ENCODE measurements around the gene PRLH.

The PRLH gene, protein sequence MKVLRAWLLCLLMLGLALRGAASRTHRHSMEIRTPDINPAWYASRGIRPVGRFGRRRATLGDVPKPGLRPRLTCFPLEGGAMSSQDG

DNA sequence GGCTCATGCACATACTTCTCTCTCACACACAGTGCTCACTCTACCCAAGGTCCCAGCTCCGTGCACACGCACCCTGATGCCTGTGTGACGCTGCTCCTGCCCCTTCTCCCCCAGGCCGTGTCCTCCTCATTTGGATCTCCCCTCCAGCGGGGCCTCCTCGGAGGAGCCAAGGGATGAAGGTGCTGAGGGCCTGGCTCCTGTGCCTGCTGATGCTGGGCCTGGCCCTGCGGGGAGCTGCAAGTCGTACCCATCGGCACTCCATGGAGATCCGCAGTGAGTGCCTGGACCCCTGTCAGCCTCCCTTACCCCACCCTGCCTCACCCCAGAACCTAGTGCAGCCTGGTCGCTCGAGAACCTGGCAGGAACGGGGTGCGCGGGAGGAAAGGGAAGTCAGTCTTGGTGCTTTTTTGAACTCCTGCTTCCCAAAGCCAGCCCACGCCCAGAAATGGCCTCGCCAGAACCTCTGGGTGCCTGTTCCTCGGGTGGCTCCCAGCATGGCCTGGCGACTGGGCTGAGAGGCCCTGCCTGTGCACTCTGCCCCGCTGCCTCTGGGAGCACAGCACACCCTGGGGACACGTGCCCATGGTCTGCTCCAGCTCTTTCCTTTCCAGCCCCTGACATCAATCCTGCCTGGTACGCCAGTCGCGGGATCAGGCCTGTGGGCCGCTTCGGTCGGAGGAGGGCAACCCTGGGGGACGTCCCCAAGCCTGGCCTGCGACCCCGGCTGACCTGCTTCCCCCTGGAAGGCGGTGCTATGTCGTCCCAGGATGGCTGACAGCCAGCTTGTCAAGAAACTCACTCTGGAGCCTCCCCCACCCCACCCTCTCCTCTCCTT, at the start of gene PRLH:
PRLH (plus strand) TSS at position 174 of the 835 bp plus-strand sequence; CDS start at position 174, 0 bp downstream.
- DNase-seq = peak; percentile 9

DNA sequence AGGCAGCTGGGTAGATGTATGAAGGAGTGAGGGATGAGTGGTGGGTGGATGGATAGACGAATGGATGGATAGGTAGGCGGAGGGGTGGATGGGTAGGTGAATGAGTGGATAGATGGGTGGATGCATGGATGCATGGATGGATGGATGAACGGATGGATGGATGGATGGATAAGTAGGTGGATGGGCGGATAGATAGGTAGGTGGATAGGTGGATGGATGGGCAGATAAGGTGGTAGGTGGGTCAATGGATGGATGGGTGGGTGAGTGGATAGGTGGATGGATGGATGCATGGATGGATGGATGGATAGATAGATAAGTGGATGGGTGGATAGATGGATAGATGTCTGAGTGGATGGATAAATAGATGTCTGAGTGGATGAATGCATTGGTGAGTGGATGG, 49.2 kb upstream of the PRLH start:
- no peak for DNase-seq

DNA sequence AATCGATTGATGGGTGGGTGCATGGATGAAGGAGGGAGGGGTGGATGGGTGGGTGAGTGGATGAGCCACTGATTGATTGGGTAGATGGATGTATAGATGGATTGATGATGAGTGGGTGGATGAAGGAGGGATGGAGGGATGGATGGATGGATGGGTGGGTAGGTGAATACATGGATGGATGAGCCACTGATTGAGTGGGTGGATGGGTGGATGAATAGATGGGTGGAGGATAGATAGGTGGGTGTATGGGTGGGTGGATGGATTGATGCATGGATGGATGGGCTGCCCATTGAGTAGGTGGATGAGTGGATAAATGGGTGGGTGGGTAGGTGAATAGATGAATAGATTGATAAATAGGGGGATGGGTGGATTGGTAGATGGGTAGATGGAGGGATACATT, 48.4 kb upstream of the PRLH start:
- no peak for DNase-seq

DNA sequence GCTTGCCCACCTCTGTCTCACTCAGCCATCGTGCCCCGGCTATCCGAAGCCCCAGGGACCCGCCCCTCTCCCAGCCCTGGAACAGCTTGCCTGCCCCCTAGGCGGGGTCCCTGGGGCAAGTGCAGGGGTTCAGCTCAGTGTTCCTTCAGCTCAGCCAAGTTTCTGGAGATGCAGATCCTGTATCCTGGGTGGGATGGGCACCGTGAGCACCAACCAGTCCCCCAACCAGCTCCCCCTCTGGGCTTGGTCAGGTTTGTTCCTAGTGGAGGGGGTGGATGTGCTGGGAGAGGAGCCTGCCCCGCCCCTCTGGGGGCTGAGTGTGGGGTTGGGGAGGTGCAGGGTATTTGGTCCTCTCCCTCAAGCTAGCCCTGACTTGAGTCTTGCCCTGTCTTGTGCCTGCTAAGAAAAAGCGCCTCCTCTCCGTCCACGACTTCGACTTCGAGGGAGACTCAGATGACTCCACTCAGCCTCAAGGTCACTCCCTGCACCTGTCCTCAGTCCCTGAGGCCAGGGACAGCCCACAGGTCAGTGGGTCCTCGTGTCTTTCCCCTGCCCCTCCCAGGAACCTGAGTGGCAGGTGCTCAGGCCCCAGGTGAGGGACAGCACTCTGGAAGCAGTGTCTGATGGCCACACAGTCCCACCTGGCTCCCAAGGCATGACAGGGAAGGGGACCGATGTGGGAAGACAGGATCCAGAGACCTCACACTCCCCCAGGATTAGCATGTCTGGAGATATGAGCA, 46.7 kb upstream of the PRLH start:
- no peak for DNase-seq

DNA sequence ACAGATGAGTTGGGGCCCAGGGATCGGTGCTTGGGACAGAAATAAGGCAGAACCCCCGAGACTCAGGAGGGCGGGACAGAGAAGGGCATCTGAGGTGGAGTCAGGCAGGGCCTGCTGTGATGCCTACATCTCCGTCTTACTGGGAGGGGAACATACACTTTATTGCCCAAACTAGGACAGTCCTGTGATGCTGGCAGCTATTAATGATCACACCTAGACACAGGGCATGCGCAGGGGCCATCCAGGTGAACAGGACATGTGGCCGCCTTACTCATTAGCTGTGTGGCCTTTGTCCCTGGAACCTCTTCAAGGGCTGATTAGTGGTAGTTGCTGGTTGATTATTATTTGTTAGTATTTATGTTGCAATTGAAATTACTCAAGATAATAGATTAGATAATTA, 46.1 kb upstream of the PRLH start:
- DNase-seq = no peak

DNA sequence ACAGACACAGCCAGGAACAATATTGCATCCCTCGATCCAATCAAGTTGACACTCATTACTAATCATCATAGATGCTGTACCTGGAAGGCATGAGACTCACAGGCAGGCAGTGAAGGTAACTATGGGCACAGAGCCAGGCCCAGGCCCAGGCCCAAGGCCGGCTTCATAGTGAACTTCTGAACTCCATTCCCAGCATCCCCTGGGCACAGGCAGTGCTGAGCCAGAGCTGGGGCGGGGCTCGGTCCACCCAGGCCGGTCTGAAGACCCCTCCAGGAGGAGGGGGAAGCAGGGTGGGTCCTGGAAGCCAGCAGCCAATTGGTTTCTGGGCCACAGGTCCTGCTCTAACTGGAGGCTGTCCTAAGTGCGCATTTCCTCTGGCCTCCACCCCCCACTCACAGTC, 41.7 kb upstream of the PRLH start:
- no peak for DNase-seq

DNA sequence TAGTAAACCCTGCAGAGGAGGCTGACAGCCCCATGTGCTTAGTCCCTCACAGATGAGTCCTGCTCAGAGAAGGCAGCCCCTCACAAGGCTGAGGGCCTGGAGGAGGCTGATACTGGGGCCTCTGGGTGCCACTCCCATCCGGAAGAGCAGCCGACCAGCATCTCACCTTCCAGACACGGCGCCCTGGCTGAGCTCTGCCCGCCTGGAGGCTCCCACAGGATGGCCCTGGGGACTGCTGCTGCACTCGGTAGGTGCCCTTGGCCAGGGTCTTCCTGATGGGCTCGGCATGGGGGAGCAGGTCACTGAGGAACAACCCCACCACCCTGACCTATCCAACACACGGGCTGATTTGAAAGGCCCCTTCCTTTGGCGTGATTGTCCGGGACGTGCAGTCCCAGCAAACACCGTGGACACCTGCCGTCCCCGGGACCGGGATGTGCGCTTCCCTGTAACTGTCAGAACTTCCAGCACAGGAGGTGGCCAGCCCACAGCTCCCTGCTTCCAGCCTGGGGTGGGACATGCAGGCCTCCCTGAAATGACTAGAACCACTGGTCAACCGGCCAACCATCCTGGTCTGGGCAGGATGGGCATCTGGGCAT, 40.7 kb upstream of the PRLH start:
- no peak for DNase-seq

DNA sequence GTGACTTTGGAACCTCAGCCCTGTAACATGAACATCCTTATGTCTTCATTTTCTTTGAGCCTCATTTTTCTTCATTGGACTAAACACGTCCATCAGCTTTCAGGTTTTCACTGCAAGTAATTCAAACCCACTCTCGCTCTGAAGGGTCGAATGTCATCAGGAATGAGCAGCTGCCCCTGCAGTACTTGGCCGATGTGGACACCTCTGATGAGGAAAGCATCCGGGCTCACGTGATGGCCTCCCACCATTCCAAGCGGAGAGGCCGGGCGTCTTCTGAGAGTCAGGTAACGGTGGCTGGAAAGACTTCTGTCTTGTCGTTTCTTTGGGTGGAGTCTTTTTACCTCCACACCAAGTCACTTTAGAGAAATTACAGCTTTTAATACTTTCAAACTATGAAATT, 39.1 kb upstream of the PRLH start:
- no peak for DNase-seq

DNA sequence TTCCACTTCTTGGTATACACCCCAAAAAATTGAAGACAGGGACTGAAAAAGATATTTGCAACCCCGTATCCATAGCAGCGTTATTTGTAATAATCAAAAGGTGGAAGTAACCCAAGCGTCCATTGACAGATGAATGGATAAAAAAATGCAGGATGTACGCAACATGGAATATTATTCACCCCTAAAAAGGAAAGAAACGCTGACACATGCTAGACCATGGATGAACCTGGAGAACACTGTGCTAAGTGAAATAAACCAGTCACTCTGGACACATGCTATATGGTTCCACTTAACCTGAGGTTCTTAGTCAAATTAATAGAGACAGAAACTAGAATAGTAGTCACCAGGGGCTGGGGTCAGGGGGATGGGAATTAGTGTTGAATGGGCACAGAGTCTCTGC, 38.6 kb upstream of the PRLH start:
- DNase-seq = no peak

DNA sequence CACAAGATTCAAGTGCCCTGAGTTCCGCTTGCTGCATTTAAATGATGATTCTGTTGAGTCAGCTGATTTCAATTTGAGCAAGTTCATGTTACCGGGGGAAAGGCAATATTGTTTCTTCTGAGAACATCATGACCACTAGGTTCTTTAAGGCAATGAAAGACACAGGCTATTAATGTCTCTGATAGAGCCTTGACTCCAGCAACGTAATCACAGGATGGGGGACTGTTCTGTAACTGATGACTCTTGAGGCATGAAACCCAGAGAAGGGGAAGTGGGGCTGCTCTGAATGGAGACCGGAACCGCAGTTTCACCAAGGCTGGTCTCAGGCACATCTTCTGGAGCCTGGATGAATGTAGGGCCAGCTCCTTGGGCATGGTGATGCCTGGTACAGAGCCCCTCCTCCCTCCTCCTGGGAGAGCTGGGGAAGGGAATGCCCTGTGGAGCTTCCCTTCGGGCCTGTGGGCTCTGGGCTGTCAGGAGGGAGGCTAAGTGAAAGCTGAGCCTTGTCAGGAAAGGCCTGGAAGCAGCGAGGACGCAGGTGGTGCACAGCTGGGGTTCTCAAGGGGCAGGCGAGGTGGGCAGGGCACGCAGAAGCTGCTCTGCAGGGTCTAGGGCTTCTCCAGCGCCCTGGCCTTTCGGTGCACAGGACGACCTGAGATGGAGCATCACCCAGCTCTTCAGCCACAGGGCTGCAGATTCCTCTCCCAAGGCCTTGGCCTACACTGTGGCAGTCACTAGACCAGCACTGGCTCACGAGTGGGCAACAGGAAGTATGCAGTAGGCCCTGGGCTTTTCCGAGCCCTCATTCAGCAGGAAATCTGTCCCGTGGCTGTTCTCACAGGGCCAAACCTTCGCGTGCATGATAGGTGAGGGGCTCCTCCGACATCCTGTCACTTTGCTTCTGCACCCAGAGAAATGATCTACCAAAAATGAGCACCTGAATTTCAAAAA, 36.6 kb upstream of the PRLH start:
- DNase-seq = peak; percentile 95

DNA sequence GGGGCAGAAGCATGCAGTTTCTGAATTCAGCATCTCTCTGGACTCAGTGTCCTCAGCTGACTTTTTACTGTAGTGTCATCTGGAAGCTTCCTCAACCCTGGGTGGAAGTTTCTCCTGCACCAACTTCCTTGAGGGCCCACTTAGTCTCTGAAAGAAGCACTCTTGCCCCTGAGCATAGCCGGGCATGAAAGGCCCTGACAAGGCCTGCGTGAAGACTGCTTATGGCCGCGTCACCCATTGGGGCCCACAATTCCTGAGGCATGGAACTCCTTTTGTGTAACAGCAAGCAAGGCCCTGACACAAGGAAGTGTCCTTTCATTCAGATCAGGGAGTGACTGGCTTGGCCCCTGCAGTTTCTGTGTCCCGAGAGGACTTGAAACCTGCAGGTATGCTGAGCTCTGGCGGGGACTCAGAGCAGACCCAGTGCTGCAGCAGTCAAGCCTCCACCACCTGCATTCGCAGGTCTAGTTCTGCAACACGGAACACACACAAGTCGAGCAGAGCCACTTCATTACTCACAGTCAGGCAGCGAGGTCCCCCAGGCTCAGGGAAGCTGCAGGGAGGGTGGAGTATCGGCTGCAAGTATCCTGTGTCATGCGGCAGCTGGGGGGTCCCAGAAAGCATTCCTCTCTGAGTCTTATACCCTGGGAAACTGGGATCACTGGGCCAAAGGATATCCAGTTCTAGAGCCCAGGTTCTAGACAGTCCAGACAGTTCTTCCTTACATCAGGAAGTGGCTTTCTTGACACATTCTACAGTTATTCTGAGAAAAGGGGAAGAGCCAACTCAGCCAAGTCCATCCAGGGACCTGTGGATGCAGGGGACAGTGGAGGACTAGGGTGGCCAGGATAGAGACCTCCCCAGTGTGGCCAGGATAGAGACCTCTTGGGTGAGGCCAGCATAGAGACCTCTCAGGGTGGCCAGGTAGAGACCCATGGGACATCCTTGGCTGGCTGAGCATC, 35.6 kb upstream of the PRLH start:
- peak; percentile 73 for DNase-seq

DNA sequence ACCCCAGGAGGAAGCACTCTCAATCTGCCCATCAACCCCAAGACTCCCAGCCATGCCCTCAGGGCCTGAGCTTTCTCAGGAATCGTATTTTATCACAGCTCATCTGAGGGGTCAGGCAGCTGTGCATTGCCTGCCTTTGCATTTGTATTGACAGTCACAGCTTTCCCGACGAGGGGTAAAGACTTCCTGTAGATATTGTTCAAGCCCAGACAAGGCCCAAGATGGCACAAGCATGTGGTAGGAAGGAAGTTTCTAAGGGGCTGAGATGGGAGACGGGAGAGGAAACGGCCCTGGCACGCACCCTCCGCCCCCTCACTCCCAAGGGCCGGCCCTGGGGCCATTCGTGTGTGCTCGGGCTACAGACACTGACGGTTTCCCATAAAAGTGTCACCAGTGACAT, 34.2 kb upstream of the PRLH start:
- peak; percentile 87 for DNase-seq

DNA sequence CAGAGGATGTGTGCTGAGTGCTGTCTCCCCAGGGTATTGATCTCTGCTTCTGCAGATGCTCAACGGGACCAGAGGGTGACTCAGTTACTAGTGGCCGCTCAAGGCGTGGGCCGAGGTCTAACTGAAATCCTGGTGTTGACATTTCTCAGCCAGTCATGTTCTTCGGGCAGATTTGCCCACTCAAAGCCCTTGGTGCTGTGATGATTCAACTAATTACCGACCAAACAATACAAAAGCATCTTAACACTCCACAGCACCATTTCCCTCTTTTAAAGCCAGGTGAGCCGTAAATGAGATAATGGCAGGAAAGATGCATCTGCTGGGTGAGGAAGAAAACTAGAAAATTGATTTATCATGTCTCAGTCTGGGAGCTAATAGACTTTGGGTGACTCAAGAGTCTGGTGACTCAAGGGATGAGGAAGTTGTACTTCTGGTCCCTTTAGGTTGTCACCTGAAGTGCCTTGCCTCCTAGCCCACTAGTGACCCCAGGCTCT, 32.7 kb upstream of the PRLH start:
- peak; percentile 89 for DNase-seq

DNA sequence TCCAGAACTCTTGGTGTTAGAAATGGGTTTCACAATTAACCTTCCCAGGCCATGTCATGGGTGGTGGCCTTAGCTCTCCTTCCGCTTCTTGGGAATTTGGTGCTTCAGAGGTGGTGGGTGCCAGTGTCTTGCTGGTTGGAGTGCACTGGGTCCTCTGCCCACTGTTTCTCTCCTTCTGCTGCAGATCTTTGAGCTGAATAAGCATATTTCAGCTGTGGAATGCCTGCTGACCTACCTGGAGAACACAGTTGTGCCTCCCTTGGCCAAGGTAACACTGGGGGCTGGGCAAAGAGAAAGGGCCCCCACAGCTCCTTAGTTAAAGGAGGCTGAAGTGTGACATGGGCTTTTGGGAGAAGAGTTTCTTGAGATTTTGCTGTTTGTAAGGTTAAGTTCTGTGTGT, 32.0 kb upstream of the PRLH start:
- DNase-seq = no peak

DNA sequence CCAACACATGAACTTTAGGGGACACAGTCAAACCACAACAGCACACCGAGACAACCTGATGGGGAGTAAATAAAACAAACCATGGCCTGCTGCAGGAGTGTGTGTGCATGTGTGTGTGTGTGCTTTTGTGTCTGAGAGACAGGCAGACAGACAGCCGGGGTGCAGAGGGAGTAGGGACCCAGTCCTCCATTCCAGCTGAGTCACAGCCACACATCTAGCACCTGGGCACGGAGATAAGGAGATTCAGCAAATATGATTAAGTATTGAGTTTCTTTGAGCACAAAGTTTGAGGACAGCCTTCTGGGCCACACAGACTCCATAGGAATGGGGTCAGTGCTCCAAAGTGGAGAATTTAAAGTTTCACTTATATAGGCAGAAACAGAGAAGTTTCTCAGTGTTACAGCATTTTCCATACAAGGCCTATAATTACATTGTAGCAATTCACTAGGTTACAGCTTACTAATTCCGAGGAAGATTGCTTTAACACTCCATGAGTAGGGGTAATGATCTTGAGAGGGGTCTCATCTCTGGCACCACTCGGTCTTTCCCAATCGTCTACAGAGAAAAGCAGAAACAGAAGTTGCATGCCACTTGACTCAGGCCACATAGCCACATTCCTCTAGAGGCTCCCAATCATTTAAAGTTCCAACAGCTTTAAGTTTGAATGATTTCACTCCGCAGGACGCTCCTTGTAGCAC, 30.8 kb upstream of the PRLH start:
- peak; percentile 78 for DNase-seq

DNA sequence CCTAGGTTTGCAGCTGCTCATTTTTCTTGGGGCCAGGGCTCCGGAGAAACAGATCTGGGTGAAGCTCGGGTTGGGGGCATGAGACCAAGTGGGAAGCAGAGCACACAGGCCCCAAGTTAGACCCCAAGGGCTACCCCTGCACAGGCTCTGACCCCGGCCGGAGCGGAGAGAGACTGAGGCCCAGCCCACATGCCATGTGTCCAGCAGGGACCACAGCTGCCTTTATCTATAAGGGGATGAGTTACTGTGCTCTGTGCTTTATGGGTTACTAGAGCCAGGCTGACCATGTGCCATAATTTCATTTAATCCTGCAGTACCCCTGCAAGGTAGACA, 30.3 kb upstream of the PRLH start:
- DNase-seq = no peak

DNA sequence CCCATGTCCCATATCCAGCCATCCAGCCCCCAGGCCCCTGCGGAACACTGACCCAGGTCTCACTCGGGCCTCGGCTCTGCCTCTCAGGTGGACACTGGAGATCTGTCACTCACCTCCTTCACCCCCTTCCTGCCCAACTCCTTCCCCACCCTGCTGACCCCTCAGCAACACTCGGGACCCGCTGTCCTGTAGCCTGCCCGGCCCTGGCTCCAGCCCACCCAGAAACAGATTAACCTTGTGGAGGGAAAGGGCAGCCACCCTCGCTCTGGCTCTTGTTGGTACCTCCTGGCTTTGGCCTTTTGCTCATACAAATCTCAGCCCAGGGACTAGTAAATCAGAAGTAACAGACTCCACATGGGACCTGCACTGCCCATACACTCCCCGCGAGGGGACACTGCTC, 29.8 kb upstream of the PRLH start:
- DNase-seq = no peak

DNA sequence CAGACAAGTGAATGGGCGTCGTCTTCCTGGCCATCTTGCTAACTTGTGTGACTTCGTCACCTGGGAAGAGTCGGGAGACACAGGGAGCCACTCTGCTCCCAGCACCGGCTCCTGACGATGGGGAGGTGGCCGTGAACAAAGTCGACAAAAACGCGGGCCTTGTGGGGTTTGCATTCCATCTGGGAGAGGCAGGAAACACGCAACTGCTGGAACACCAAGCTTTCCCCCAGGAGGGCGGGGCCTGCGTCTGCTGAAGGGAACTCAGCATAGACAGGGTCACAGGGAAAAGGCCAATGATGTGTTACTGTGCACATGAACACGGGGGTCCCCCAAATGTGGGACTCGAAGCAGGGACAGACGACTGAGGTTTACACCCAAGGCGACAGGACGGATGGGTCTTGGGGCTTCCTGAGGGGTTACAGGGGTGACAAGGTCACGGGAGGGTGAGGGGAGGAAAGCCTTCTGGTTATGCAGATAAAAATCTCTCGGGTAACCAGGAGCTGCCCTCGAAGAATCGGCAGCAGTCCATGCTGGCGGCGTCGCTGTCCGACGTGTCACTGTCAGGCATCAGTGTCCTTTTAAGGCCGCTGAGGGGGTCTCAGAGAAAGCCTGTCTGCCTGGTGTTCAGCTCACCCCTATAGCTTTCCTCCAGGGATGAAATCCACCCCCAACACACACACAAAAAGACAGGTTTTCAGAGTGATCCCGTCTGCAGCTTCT, 28.2 kb upstream of the PRLH start:
- DNase-seq = no peak

DNA sequence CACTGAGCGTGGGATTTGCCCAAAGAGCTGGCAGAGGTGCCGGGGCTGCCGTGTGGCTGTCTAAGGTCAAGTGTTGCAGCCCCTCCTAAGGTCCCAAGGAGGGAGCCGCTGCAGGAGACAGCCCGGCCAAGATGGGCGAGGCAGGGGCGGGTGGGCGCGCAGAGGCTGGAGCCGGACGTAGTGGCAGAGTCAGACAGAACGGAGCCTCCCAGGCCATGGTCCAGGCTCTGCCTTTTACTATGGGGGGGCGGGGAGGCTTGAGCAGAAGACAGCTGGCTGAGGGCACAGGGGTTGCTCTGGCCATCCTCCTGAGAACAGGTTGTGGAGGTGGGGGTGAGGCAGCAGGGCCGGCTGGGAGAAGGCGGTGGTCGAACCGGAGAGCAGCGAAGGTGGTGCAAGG, 27.5 kb upstream of the PRLH start:
- no peak for DNase-seq

DNA sequence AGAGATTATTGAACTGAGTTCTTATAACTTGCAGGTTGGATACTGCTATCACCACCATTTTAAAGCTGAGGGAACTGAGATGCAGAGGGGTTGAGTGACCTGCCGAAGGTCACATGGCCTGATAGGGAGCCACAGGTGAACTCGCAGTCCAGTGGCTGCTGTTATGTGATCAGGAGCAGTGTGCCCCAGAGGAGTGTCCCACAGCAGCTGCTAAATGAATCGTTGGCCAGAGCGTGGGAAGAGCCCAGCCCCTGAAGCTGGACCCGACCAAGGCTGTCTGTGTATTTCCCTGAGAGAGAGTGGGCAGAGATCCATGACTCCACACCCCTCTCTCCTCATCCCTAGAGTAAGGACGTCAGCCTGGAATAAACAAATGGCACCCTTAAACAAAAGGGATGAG, 26.7 kb upstream of the PRLH start:
- DNase-seq = no peak
